ENCODE data around the gene TMEM176A. TPM values are rescaled to one million over a fixed set of nuclear protein-coding genes. Genes with fewer than 3 reads are reported as not detected.

Gene TMEM176A
- total RNA-seq, 1 experiment from 2014 or later = not detected

DNA sequence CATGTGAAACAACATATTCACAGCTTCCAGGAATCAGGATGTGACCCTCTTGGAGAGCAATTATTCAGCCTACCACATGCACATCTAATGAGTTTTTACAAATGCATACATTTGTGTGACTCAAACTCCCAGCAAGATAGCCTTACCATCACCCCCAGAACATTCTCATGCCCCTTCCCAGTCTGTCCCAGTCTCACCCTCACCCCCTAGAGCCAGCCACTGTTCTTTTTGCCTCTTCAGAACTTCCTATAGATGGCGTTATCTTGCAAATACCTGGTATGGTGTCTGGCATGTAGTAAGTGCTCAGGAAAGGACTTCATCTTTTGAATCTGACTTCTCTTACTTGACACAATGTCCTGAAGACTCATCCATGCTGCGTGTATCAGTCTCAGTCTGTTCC, 27.8 kb downstream of the TMEM176A start:
- H3K9ac ChIP-seq (ENCODE audit: low read length) = no peak overlapping the region
- 0 out of 2 replicates have a peak, but pooled peaks cover 7% of the 10 kb centered on the region for H3K27me3 ChIP-seq (ENCODE audit: insufficient read depth, low read length)
- DNase-seq (ENCODE audit: low read depth, low spot score) (no peak), ATAC-seq (0 out of 2 replicates have a peak, but pooled peaks have one; percentile 53)
- no peak overlapping the region for H2AFZ ChIP-seq (ENCODE audit: low read depth, low read length, poor library complexity, severe bottlenecking)
- H3K36me3 ChIP-seq (ENCODE audit: control insufficient read depth in 1 of 2, insufficient read depth in 2 of 2, low read length in 2 of 2) = no peaks in the 10 kb centered on the region
- H3K4me3 ChIP-seq (replicated peaks in 1 of 2; ENCODE audit: low read depth in 1 of 2, low read length in 2 of 2) = no peak overlapping the region
- no peak overlapping the region for H3K4me2 ChIP-seq (ENCODE audit: low read length)
- no peaks in the 10 kb centered on the region for H3K79me2 ChIP-seq (ENCODE audit: insufficient read depth, low read length)
- ChIA-PET RAD21 (ENCODE audit: low non-redundant PET in 1 of 2, low total read pairs in 2 of 2, uncharacterized antibody in 2 of 2, unreplicated experiment in 2 of 2) (no interaction called here), POLR2A (no interaction called here), CTCF (no interaction called here)
- no peaks in the 10 kb centered on the region for H3K9me2 ChIP-seq (ENCODE audit: insufficient read depth)
- H3K4me1 ChIP-seq (ENCODE audit: control insufficient read depth in 1 of 2, insufficient read depth in 2 of 2, low read length in 2 of 2) = no peaks in the 10 kb centered on the region
- no peak overlapping the region for H3K27ac ChIP-seq (ENCODE audit: low read depth, low read length)
- TF ChIP-seq, protein P1, sequence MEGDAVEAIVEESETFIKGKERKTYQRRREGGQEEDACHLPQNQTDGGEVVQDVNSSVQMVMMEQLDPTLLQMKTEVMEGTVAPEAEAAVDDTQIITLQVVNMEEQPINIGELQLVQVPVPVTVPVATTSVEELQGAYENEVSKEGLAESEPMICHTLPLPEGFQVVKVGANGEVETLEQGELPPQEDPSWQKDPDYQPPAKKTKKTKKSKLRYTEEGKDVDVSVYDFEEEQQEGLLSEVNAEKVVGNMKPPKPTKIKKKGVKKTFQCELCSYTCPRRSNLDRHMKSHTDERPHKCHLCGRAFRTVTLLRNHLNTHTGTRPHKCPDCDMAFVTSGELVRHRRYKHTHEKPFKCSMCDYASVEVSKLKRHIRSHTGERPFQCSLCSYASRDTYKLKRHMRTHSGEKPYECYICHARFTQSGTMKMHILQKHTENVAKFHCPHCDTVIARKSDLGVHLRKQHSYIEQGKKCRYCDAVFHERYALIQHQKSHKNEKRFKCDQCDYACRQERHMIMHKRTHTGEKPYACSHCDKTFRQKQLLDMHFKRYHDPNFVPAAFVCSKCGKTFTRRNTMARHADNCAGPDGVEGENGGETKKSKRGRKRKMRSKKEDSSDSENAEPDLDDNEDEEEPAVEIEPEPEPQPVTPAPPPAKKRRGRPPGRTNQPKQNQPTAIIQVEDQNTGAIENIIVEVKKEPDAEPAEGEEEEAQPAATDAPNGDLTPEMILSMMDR (IDR thresholded peaks at IDR 0.05 in 2 of 3, conservative IDR thresholded peaks at IDR 0.05 in 1 of 3; ENCODE audit: borderline replicate concordance in 1 of 3, insufficient read depth in 1 of 3, low read depth in 2 of 3, low read length in 2 of 3) = peak in 1 of 3 experiments; percentile 23; a peak in 1 of 6 replicates
- no peak for TF ChIP-seq ATF3 (IDR thresholded peaks at IDR 0.05)
- no peaks in the 10 kb centered on the region for H4K20me1 ChIP-seq (ENCODE audit: insufficient read depth)
- intact Hi-C loops (cut with micrococcal nuclease) = no loop called here
- no peaks in the 10 kb centered on the region for H3K9me3 ChIP-seq (ENCODE audit: control insufficient read depth in 1 of 2, insufficient read depth in 1 of 2, low read depth in 1 of 2, low read length in 2 of 2)
- no TSS peak for BruUV-seq (replicated peaks)

DNA sequence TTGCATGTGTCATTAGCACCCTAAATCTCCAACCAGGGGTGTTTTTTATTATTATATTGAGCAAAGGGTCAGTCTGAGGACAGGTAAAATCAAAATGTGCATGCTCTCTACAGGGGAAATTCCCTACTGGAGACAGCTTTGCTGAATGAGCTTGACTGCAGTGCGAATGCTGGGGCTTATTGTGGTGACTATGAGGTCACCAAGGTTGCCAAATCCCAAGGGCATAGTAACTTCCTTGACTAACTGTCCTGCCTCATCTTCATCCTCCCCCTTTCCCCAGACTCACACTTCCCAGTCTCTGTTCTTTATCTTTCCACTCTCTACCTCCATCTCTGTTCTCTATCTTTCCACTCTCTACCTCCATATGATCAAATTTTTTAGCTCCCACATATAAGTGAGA, 28.9 kb downstream of the TMEM176A start:
- TF ChIP-seq POLR2A (IDR thresholded peaks at IDR 0.05; ENCODE audit: borderline replicate concordance, extremely low read depth, insufficient read depth, insufficient read length) = no peak
- TF ChIP-seq JUND (IDR thresholded peaks at IDR 0.05) = no peak
- no peak for TF ChIP-seq SIN3A (IDR thresholded peaks at IDR 0.05; ENCODE audit: low read depth)
- TF ChIP-seq SRF (IDR thresholded peaks at IDR 0.05; ENCODE audit: low read depth) = no peak
- TF ChIP-seq ZBTB33 (IDR thresholded peaks at IDR 0.05; ENCODE audit: extremely low read depth, insufficient replicate concordance, low read length) = no peak
- TF ChIP-seq TCF7L2 (IDR thresholded peaks at IDR 0.05; ENCODE audit: borderline replicate concordance, extremely low read depth, insufficient read depth, insufficient read length) = no peak
- no peak for TF ChIP-seq EGR1 (IDR thresholded peaks at IDR 0.05; ENCODE audit: low read depth)
- TF ChIP-seq YY1 (IDR thresholded peaks at IDR 0.05; ENCODE audit: extremely low read depth, insufficient replicate concordance, low read depth, low read length) = no peak

More for the DNA sequence above, 28.9 kb downstream of the TMEM176A start:
- H3K4me1 ChIP-seq (ENCODE audit: control insufficient read depth in 1 of 2, insufficient read depth in 2 of 2, low read length in 2 of 2) = no peaks in the 10 kb centered on the region
- no peaks in the 10 kb centered on the region for H3K79me2 ChIP-seq (ENCODE audit: insufficient read depth, low read length)
- H3K9me2 ChIP-seq (ENCODE audit: insufficient read depth) = no peaks in the 10 kb centered on the region
- no TSS peak for BruUV-seq (replicated peaks)
- no peak overlapping the region for H3K4me2 ChIP-seq (ENCODE audit: low read length)
- intact Hi-C loops (cut with micrococcal nuclease) = no loop called here
- ChIA-PET POLR2A (no interaction called here), RAD21 (ENCODE audit: low non-redundant PET in 1 of 2, low total read pairs in 2 of 2, uncharacterized antibody in 2 of 2, unreplicated experiment in 2 of 2) (no interaction called here), CTCF (no interaction called here)
- no peak overlapping the region for H3K4me3 ChIP-seq (replicated peaks in 1 of 2; ENCODE audit: low read depth in 1 of 2, low read length in 2 of 2)
- 0 out of 2 replicates have a peak, but pooled peaks cover 7% of the 10 kb centered on the region for H3K27me3 ChIP-seq (ENCODE audit: insufficient read depth, low read length)
- H3K27ac ChIP-seq (ENCODE audit: low read depth, low read length) = no peak overlapping the region
- no peaks in the 10 kb centered on the region for H3K9me3 ChIP-seq (ENCODE audit: control insufficient read depth in 1 of 2, insufficient read depth in 1 of 2, low read depth in 1 of 2, low read length in 2 of 2)
- ATAC-seq (no peak), DNase-seq (ENCODE audit: low read depth, low spot score) (no peak)
- no peak overlapping the region for H3K9ac ChIP-seq (ENCODE audit: low read length)
- H4K20me1 ChIP-seq (ENCODE audit: insufficient read depth) = no peaks in the 10 kb centered on the region
- H3K36me3 ChIP-seq (ENCODE audit: control insufficient read depth in 1 of 2, insufficient read depth in 2 of 2, low read length in 2 of 2) = no peaks in the 10 kb centered on the region
- no peak overlapping the region for H2AFZ ChIP-seq (ENCODE audit: low read depth, low read length, poor library complexity, severe bottlenecking)
